K562 (cell line): ENCODE results near the gene TANGO6. TPM values are rescaled to one million over a fixed set of nuclear protein-coding genes. Genes with fewer than 3 reads are reported as not detected.

Experiments
- ATAC-seq: fragments of 200-7000 bp; cut with Tn5 transposase; 3 replicates; pipeline ENCODE4 v1.9.1; 2020; ENCODE audit warnings: moderate library complexity
- BruUV-seq: library from RNA; stranded (reverse); fragments of 400-500 nt; replicated peaks from 2 replicates; lab custom pipeline; 2021; lab: Mats Ljungman, UMichigan
- CTCF ChIA-PET: fragments of 300-600 bp; formaldehyde crosslinking; extraction: SDS; loops from one replicate; lab custom pipeline; 2021; ENCODE audit warnings: low intra/inter-chr PET ratio; lab: Yijun Ruan, JAX
- POLR2A ChIA-PET: fragments of 300-600, 350-650 bp; sonication (Branson Sonifier 250); formaldehyde crosslinking; extraction: SDS; loops from one replicate; lab custom pipeline; 2021; ENCODE audit warnings: antibody characterized with exemption, inconsistent platforms; lab: Yijun Ruan, JAX
- DNase-seq, 4 experiments: peaks; one replicate each; pipeline versions ENCODE4 v3.0.0 to v3.0.0-alpha.2; 2011 to 2018; ENCODE audit warnings: low spot score in 3 of 4, mixed read lengths in 3 of 4; ENCODE audit errors: extremely low read depth in 1 of 4
- FAIRE-seq: peaks from 2 replicates; lab custom pipeline; 2011; peaks lifted over from hg19 to GRCh38; lab: Jason Lieb, UNC
- H2AFZ ChIP-seq: 2 replicates; pipeline ENCODE4 v1.6.0; 2011; ENCODE audit warnings: low read depth, low read length, control low read depth, inconsistent platforms
- H3K27ac ChIP-seq: fragments of 200-600 bp; 3 replicates; pipeline ENCODE4 v1.8.0; 2011; ENCODE audit warnings: low read depth, mild to moderate bottlenecking, control low read depth, inconsistent platforms, low read length, moderate library complexity, mixed read lengths; ENCODE audit errors: extremely low read depth
- H3K27me3 ChIP-seq, 2 experiments: fragments of 300-600 bp in 1 of 2; 2 replicates in 1 of 2; 3 replicates in 1 of 2; pipeline versions ENCODE4 v1.6.0 to v1.8.0; 2011; ENCODE audit warnings: inconsistent platforms in 2 of 2, low read length in 2 of 2, mild to moderate bottlenecking in 1 of 2, mixed read lengths in 1 of 2, moderate library complexity in 1 of 2; ENCODE audit not compliant: control insufficient read depth in 2 of 2, insufficient read depth in 2 of 2
- H3K36me3 ChIP-seq: fragments of 300-600 bp; 3 replicates; pipeline ENCODE4 v1.8.0; 2011; ENCODE audit warnings: mild to moderate bottlenecking, low read length, inconsistent platforms; ENCODE audit not compliant: control insufficient read depth, insufficient read depth
- H3K4me1 ChIP-seq, 2 experiments: fragments of 200-600 bp in 1 of 2; replicated peaks in 1 of 2; 2 replicates in 1 of 2; 3 replicates in 1 of 2; pipeline versions ENCODE4 v1.5.1 to v1.8.0; 2011; ENCODE audit warnings: inconsistent platforms in 2 of 2, low read length in 2 of 2, mild to moderate bottlenecking in 1 of 2, mixed read lengths in 1 of 2, moderate library complexity in 1 of 2; ENCODE audit not compliant: control insufficient read depth in 2 of 2, insufficient read depth in 2 of 2
- H3K4me2 ChIP-seq: 2 replicates; pipeline ENCODE4 v1.6.1; 2011; ENCODE audit warnings: low read length, control low read depth, inconsistent platforms, mixed read lengths; ENCODE audit not compliant: insufficient read depth
- H3K4me3 ChIP-seq: fragments of 200-600 bp; sonication (generic), shearing (Covaris generic); 2 replicates; pipeline ENCODE4 v1.5.1; 2016; ENCODE audit warnings: control low read depth, inconsistent platforms
- H3K79me2 ChIP-seq: fragments of 200-600 bp; 3 replicates; pipeline ENCODE4 v1.8.0; 2011; ENCODE audit warnings: low read length, inconsistent platforms; ENCODE audit not compliant: control insufficient read depth, insufficient read depth
- H3K9ac ChIP-seq, 2 experiments: 2 replicates each; pipeline versions ENCODE4 v1.6.0 to v1.6.1; 2011; ENCODE audit warnings: low read depth in 2 of 2, low read length in 2 of 2, control low read depth in 1 of 2, inconsistent platforms in 1 of 2, mild to moderate bottlenecking in 1 of 2, mixed read lengths in 1 of 2; ENCODE audit not compliant: insufficient read depth in 1 of 2
- H3K9me1 ChIP-seq: one replicate; pipeline ENCODE4 v1.6.0; 2011; ENCODE audit warnings: inconsistent platforms, mild to moderate bottlenecking, low read length, moderate library complexity; ENCODE audit not compliant: control insufficient read depth, insufficient read depth
- H3K9me3 ChIP-seq: replicated peaks from 2 replicates; pipeline ENCODE4 v1.5.1; 2011; ENCODE audit warnings: low read depth, low read length, inconsistent platforms; ENCODE audit not compliant: control insufficient read depth, insufficient read depth
- H4K20me1 ChIP-seq: replicated peaks from 2 replicates; pipeline ENCODE4 v1.6.1; 2011; ENCODE audit warnings: low read length, inconsistent platforms, mixed read lengths; ENCODE audit not compliant: control insufficient read depth, insufficient read depth
- AFF1 ChIP-seq, 2 experiments: fragments of 450-650 bp; IDR thresholded peaks; 2 replicates each; pipeline ENCODE4 v1.6.1; 2018; ENCODE audit warnings: mild to moderate bottlenecking in 2 of 2, low read depth in 1 of 2; ENCODE audit not compliant: partially characterized antibody in 2 of 2
- ARNT ChIP-seq, 2 experiments: fragments of 450-650 bp; IDR thresholded peaks; 2 replicates each; pipeline ENCODE4 v1.6.1; 2016; ENCODE audit warnings: mild to moderate bottlenecking in 1 of 2
- CREB3 ChIP-seq: fragments of 450-650 bp; conservative IDR thresholded peaks from 2 replicates; pipeline ENCODE4 v1.6.1; 2016; ENCODE audit warnings: missing genetic modification characterization, low read depth, mild to moderate bottlenecking, missing compliant biosample characterization, moderate library complexity
- CSDE1 ChIP-seq, 2 experiments: fragments of 450-650 bp; IDR thresholded peaks; 2 replicates each; pipeline ENCODE4 v1.6.1; 2016; ENCODE audit warnings: mild to moderate bottlenecking in 1 of 2
- CTBP1 ChIP-seq: fragments of 450-650 bp; IDR thresholded peaks from 2 replicates; pipeline ENCODE4 v1.6.1; 2016; ENCODE audit warnings: borderline replicate concordance
- DEAF1 ChIP-seq: fragments of 450-650 bp; formaldehyde crosslinking; IDR thresholded peaks from 2 replicates; pipeline ENCODE4 v1.4.0; 2020; ENCODE audit warnings: mild to moderate bottlenecking, moderate library complexity
- NKRF ChIP-seq: fragments of 450-650 bp; IDR thresholded peaks from 2 replicates; pipeline ENCODE4 v1.6.1; 2016; ENCODE audit warnings: borderline replicate concordance
- POLR2AphosphoS5 ChIP-seq: IDR thresholded peaks from 2 replicates; pipeline ENCODE4 v1.6.1; 2011; ENCODE audit warnings: mild to moderate bottlenecking, low read depth, low read length, moderate library complexity; ENCODE audit not compliant: control insufficient read depth, insufficient read depth
- SAFB2 ChIP-seq: fragments of 200-400 bp; formaldehyde crosslinking; IDR thresholded peaks from 2 replicates; pipeline ENCODE4 v1.6.1; 2018; ENCODE audit warnings: borderline replicate concordance, low read length, low read depth, moderate library complexity; ENCODE audit not compliant: severe bottlenecking
- SMAD4 ChIP-seq: fragments of 250-450 bp; sonication (Bioruptor Pico); conservative IDR thresholded peaks from 2 replicates; pipeline ENCODE4 v1.8.0; 2021; ENCODE audit warnings: inconsistent platforms, mild to moderate bottlenecking, moderate library complexity
- ZNF197 ChIP-seq: fragments of 200-800 bp; sonication (Bioruptor generic); IDR thresholded peaks from 2 replicates; pipeline ENCODE4 v1.6.1; 2016; ENCODE audit warnings: low read depth, missing genetic modification characterization, missing compliant biosample characterization
- ZNF282 ChIP-seq: sonication (generic); formaldehyde crosslinking; IDR thresholded peaks from 2 replicates; pipeline ENCODE4 v1.8.1; 2023; ENCODE audit warnings: missing genetic modification reagents
- WGBS: fragments of 100-300 bp; shearing (Covaris generic); methylation state at CpG from one replicate; pipeline ENCODE4 v1.1.6; 2016; ENCODE audit warnings: low coverage, mixed read lengths; ENCODE audit not compliant: insufficient coverage; ENCODE audit errors: missing lambda C conversion rate; 5-methylcytosine and 5-hydroxymethylcytosine counted together
- in situ Hi-C: fragments of 300-500 bp; cut with MboI; formaldehyde crosslinking; loops from 4 replicates; pipeline ENCODE4 v1.15.0; 2018; ENCODE audit warnings: inconsistent platforms, mixed read lengths
- intact Hi-C: fragments of 100-400 bp; cut with micrococcal nuclease; formaldehyde crosslinking; loops from 2 replicates; pipeline ENCODE4 v1.14.2; 2022
- polyA plus RNA-seq, 8 experiments: library from polyadenylated mRNA; depleted of rRNA in 4 of 8; stranded (reverse) in 5 of 8; unstranded in 3 of 8; fragments of >200 nt; fragmentation: Nextera tagmentation in 2 of 8; fragmentation: Illumina TruSeq in 1 of 8; extraction: Ambion mirVana in 2 of 8; extraction: Trizol in 1 of 8; gene quantifications; 2 replicates each; pipeline versions ENCODE4 v1.2.1 to v1.2.3, GENCODE V29; 2011 to 2014; ENCODE audit warnings: inconsistent platforms in 1 of 8, missing spikeins in 1 of 8
- total RNA-seq, 7 experiments: library from RNA; depleted of rRNA in 6 of 7; stranded (reverse); fragments of >200 nt in 6 of 7; fragmentation: Illumina TruSeq in 2 of 7; extraction: Trizol in 2 of 7; gene quantifications; 2 replicates each; pipeline versions ENCODE4 v1.2.1 to v1.2.3, GENCODE V29; 2011 to 2021; ENCODE audit warnings: low replicate concordance in 1 of 7

The TANGO6 gene
- total and polyA plus RNA-seq, 9 of the 15 experiments (the other 6 are each of a cell fraction or from before 2014, with no cell fraction given) = 1.6 to 15.2 (median 9.6) TPM

GRCh38 chr16:69064124-69064763, 220.9 kb downstream of the TANGO6 start:
- Histone ChIP-seq H3K4me2 (no peak overlapping the region), H3K27ac (no peak overlapping the region), H3K79me2 (no peaks in the 10 kb centered on the region), H4K20me1 (0 out of 2 replicates have a peak, but pooled peaks cover 2% of the 10 kb centered on the region), H3K4me3 (no peak overlapping the region), H3K36me3 (no peaks in the 10 kb centered on the region), H3K27me3 (no peaks in the 10 kb centered on the region), H3K9me3 (no peaks in the 10 kb centered on the region), H3K9ac (no peak overlapping the region), H3K4me1 (no peaks in the 10 kb centered on the region; a peak in 1 of 5 replicates), H3K9me1 (no peaks in the 10 kb centered on the region), H2AFZ (no peak overlapping the region)
- CTCF ChIA-PET = no interaction called here
- 68% methylated on average over 2 of the region's 2 CpGs for WGBS
- in situ Hi-C loops = no loop called here
- intact Hi-C loops = no loop called here
- POLR2A ChIA-PET = interaction anchor here (1.4 to 1.8 kb wide), 2 partner anchors 8 to 9 kb away, joined by 4 to 8 read pairs; no protein-coding TSS in a partner anchor
- ATAC-seq (no peak), DNase-seq (no peak), FAIRE-seq (no peak)
- BruUV-seq = no TSS peak
- no peak for TF ChIP-seq ZNF282
- TF ChIP-seq ARNT (IDR thresholded peaks at IDR 0.05) = no peak
- TF ChIP-seq POLR2AphosphoS5 = no peak
- TF ChIP-seq ZNF197 (CRISPR knock-in tag) = no peak
- TF ChIP-seq SMAD4 (CRISPR knock-in tag) = no peak
- no peak for TF ChIP-seq DEAF1
- no peak for TF ChIP-seq AFF1 (IDR thresholded peaks at IDR 0.05; ENCODE audit: low read depth in 1 of 2, partially characterized antibody in 2 of 2)
- no peak for TF ChIP-seq SAFB2
- TF ChIP-seq CREB3 = no peak
- no peak for TF ChIP-seq NKRF
- TF ChIP-seq CTBP1 = no peak
- TF ChIP-seq CSDE1 (IDR thresholded peaks at IDR 0.05) = no peak
